A549 (cell line): ENCODE results near the gene PTPRN2. TPM values are rescaled to one million over a fixed set of nuclear protein-coding genes. Genes with fewer than 3 reads are reported as not detected.

Experiments used
- ATAC-seq, 2 experiments: fragments of 200-7000 bp in 1 of 2; fragments of >200 bp in 1 of 2; cut with Nextera tagmentation in 1 of 2; cut with Tn5 transposase in 1 of 2; 3 replicates each; pipeline versions ENCODE4 v1.8.0 to v1.9.1; 2018 to 2020; ENCODE audit warnings: mild to moderate bottlenecking in 1 of 2, moderate library complexity in 1 of 2
- CTCF ChIA-PET: fragments of 300-600 bp; sonication (Branson Sonifier 250); formaldehyde crosslinking; extraction: SDS; loops from one replicate; lab custom pipeline; 2021; ENCODE audit warnings: antibody characterized with exemption, inconsistent platforms; lab: Yijun Ruan, JAX
- POLR2A ChIA-PET: fragments of 350-600 bp; formaldehyde crosslinking; extraction: SDS; loops from one replicate; lab custom pipeline; 2021; ENCODE audit warnings: antibody characterized with exemption, inconsistent platforms; lab: Yijun Ruan, JAX
- DNase-seq, 2 experiments: peaks; one replicate each; pipeline versions ENCODE4 v3.0.0 to v3.0.0-alpha.2; 2011 to 2016; ENCODE audit warnings: low read depth in 1 of 2, low spot score in 1 of 2
- FAIRE-seq: peaks from 2 replicates; lab custom pipeline; 2011; peaks lifted over from hg19 to GRCh38; lab: Jason Lieb, UNC
- H3K27ac ChIP-seq, 2 experiments: fragments of >200 bp; sonication (Bioruptor Twin); formaldehyde crosslinking; 3 replicates each; pipeline ENCODE4 v1.5.1; 2016 to 2017
- H3K4me1 ChIP-seq: fragments of >200 bp; sonication (Bioruptor Twin); formaldehyde crosslinking; 3 replicates; pipeline ENCODE4 v1.6.1; 2016
- H3K4me2 ChIP-seq: fragments of >200 bp; sonication (Bioruptor Twin); formaldehyde crosslinking; 3 replicates; pipeline ENCODE4 v1.6.1; 2016
- H3K4me3 ChIP-seq: fragments of >200 bp; sonication (Bioruptor Twin); formaldehyde crosslinking; 3 replicates; pipeline ENCODE4 v1.5.1; 2016
- H3K9me3 ChIP-seq: fragments of >200 bp; sonication (Bioruptor Twin); formaldehyde crosslinking; 3 replicates; pipeline ENCODE4 v1.6.1; 2016
- CTCF ChIP-seq: fragments of >200 bp; sonication (Bioruptor Twin); formaldehyde crosslinking; IDR thresholded peaks from 3 replicates; pipeline ENCODE4 v1.5.1; 2016
- EHF ChIP-seq: fragments of 250-450 bp; sonication (Bioruptor Pico); IDR thresholded peaks from 2 replicates; pipeline ENCODE4 v1.5.0; 2020; ENCODE audit warnings: mild to moderate bottlenecking
- ESRRA ChIP-seq: fragments of 150-350 bp; IDR thresholded peaks from 2 replicates; pipeline ENCODE4 v1.6.1; 2014; ENCODE audit warnings: mild to moderate bottlenecking, low read length, borderline replicate concordance
- FOSB ChIP-seq: fragments of 250-450 bp; sonication (Bioruptor Pico); IDR thresholded peaks from 2 replicates; pipeline ENCODE4 v1.5.0; 2020; ENCODE audit warnings: mild to moderate bottlenecking, moderate library complexity
- HOXA7 ChIP-seq: fragments of 250-450 bp; sonication (Bioruptor Pico); IDR thresholded peaks from 2 replicates; pipeline ENCODE4 v1.5.0; 2020; ENCODE audit warnings: mild to moderate bottlenecking, moderate library complexity
- HOXB13 ChIP-seq: fragments of 250-450 bp; sonication (Bioruptor Pico); IDR thresholded peaks from 2 replicates; pipeline ENCODE4 v1.5.0; 2020; ENCODE audit warnings: low read depth, mild to moderate bottlenecking, moderate library complexity
- NFE2L2 ChIP-seq: fragments of 150-350 bp; conservative IDR thresholded peaks from 2 replicates; pipeline ENCODE4 v1.6.1; 2014; ENCODE audit warnings: low read length
- NPAS2 ChIP-seq: fragments of 250-450 bp; sonication (Bioruptor Pico); IDR thresholded peaks from 2 replicates; pipeline ENCODE4 v1.8.0; 2022; ENCODE audit warnings: mild to moderate bottlenecking, moderate library complexity, borderline replicate concordance
- TP53 ChIP-seq: fragments of 250-450 bp; sonication (Bioruptor Pico); IDR thresholded peaks from 2 replicates; pipeline ENCODE4 v1.5.0; 2021; ENCODE audit warnings: mild to moderate bottlenecking, moderate library complexity
- ZC3H11A ChIP-seq: fragments of 450-650 bp; IDR thresholded peaks from 2 replicates; pipeline ENCODE4 v1.6.1; 2014; ENCODE audit warnings: antibody characterized with exemption, mild to moderate bottlenecking
- WGBS: methylation state at CpG from one replicate; pipeline ENCODE4 v1.1.6; 2017; ENCODE audit errors: missing lambda C conversion rate; 5-methylcytosine and 5-hydroxymethylcytosine counted together
- polyA plus RNA-seq, 4 experiments: library from polyadenylated mRNA; depleted of rRNA in 3 of 4; stranded (reverse); fragments of >200 nt; fragmentation: RNase III in 1 of 4; extraction: RNeasy Plus Mini Kit Qiagen cat#74134 plus additional on column Dnase treatment in 1 of 4; gene quantifications; 2 replicates in 3 of 4; 3 replicates in 1 of 4; pipeline ENCODE4 v1.2.3, GENCODE V29; 2011 to 2017
- TF ChIP-seq, protein P1 (sequence below): fragments of 200-600 bp; sonication (generic); IDR thresholded peaks from 2 replicates; pipeline ENCODE4 v1.6.1; 2016; ENCODE audit warnings: antibody characterized with exemption, mild to moderate bottlenecking, moderate library complexity
- TF ChIP-seq, protein P2 (sequence below): IDR thresholded peaks from 2 replicates; pipeline ENCODE4 v1.6.1; 2012

Gene PTPRN2
- polyA plus RNA-seq, 2 of the 4 experiments (the other 2 are of a cell fraction) = 0.41 to 1.2 TPM

- DNase-seq = no peak
- Histone ChIP-seq H3K4me3 (no peak overlapping the region), H3K9me3 (no peaks in the 10 kb centered on the region), H3K4me1 (no peaks in the 10 kb centered on the region), H3K4me2 (no peak overlapping the region), H3K27ac (no peak overlapping the region)
- 37% methylated on average over 9 of the region's 9 CpGs for WGBS
- ChIA-PET CTCF (interaction anchor here (0.6 kb wide), 1 partner anchor 61 kb away, joined by 3 read pairs; no protein-coding TSS in a partner anchor), POLR2A (no interaction called here)
- TF ChIP-seq FOSB (CRISPR knock-in tag) = no peak
- TF ChIP-seq NPAS2 = no peak
- TF ChIP-seq TP53 (CRISPR knock-in tag) = no peak
- no peak for TF ChIP-seq NFE2L2
- TF ChIP-seq HOXA7 = no peak
- no peak for TF ChIP-seq EHF (CRISPR knock-in tag)
- TF ChIP-seq ZC3H11A = no peak
- FAIRE-seq = no peak
- no peak for ATAC-seq
Observed at GRCh38 chr7:157704365-157704764, 883.3 kb downstream of the PTPRN2 start.

DNA sequence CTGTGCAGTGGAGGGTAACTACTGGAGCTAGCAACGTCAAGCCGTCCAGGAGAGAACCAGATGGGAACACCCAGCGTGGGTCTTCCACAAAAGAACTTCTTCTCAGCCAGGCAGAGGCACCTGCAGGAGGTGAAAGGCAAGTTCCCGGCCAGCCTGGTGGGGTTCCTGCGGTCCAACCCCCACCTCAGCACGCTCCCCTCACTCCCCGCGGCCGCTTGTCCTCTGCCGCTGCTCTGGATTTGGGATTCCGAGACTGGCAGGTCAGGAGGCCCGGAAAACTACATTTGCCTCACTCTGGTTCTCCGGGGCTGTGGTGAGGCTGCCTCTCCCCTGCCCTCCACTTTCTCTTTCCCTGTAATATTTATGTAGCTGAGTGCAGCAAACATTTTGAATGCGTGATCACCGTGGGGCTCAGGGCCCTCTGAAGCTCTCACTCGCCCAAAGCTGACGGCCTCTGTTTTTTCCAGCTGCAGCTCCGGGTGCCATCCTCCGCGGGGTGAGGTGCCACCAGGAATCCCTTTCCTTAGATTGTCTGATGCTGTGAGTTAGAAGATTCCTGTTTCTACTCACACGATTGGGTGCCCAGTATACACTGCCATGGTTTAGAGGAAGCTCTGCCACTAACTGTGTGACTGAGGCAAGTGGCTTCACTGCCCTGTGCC is 884.0 kb downstream of the PTPRN2 start:
- FAIRE-seq = no peak
- CTCF ChIA-PET = interaction anchor here (0.6 to 2.1 kb wide), 2 partner anchors 9 to 60 kb away, joined by 3 to 7 read pairs; no protein-coding TSS in a partner anchor
- WGBS = 48% methylated on average over 20 of the region's 21 CpGs

GRCh38 chr7:157703131-157703530 is 884.5 kb downstream of the PTPRN2 start:
- POLR2A ChIA-PET = no interaction called here
- WGBS = 16% methylated on average over 13 of the region's 14 CpGs
- no peak overlapping the region for H3K27ac ChIP-seq
- CTCF ChIA-PET = interaction anchor here (2.1 kb wide), 1 partner anchor 10 kb away, joined by 7 read pairs; no protein-coding TSS in a partner anchor
- H3K4me1 ChIP-seq = no peaks in the 10 kb centered on the region
- ATAC-seq (peak; percentile 3 to 50; a peak in 3 of 6 replicates), FAIRE-seq (no peak), DNase-seq (no peak)
- no peak overlapping the region for H3K4me2 ChIP-seq
- H3K4me3 ChIP-seq = no peak overlapping the region
- TF ChIP-seq, protein P1, sequence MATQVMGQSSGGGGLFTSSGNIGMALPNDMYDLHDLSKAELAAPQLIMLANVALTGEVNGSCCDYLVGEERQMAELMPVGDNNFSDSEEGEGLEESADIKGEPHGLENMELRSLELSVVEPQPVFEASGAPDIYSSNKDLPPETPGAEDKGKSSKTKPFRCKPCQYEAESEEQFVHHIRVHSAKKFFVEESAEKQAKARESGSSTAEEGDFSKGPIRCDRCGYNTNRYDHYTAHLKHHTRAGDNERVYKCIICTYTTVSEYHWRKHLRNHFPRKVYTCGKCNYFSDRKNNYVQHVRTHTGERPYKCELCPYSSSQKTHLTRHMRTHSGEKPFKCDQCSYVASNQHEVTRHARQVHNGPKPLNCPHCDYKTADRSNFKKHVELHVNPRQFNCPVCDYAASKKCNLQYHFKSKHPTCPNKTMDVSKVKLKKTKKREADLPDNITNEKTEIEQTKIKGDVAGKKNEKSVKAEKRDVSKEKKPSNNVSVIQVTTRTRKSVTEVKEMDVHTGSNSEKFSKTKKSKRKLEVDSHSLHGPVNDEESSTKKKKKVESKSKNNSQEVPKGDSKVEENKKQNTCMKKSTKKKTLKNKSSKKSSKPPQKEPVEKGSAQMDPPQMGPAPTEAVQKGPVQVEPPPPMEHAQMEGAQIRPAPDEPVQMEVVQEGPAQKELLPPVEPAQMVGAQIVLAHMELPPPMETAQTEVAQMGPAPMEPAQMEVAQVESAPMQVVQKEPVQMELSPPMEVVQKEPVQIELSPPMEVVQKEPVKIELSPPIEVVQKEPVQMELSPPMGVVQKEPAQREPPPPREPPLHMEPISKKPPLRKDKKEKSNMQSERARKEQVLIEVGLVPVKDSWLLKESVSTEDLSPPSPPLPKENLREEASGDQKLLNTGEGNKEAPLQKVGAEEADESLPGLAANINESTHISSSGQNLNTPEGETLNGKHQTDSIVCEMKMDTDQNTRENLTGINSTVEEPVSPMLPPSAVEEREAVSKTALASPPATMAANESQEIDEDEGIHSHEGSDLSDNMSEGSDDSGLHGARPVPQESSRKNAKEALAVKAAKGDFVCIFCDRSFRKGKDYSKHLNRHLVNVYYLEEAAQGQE = no peak
- TF ChIP-seq HOXB13 (CRISPR knock-in tag) = no peak
- no peaks in the 10 kb centered on the region; the same call in 2 of the 3 replicates for H3K9me3 ChIP-seq

More for the DNA sequence above, 884.0 kb downstream of the PTPRN2 start:
- no peaks in the 10 kb centered on the region for H3K9me3 ChIP-seq
- POLR2A ChIA-PET = no interaction called here
- H3K4me1 ChIP-seq = no peaks in the 10 kb centered on the region
- H3K27ac ChIP-seq = no peak overlapping the region
- ATAC-seq (no peak), DNase-seq (no peak)
- no peak for TF ChIP-seq CTCF
- TF ChIP-seq, protein P2, sequence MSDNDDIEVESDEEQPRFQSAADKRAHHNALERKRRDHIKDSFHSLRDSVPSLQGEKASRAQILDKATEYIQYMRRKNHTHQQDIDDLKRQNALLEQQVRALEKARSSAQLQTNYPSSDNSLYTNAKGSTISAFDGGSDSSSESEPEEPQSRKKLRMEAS = no peak
- TF ChIP-seq ESRRA = no peak
- H3K4me3 ChIP-seq = no peak overlapping the region
- no peak overlapping the region for H3K4me2 ChIP-seq
